HepG2 (cell line): ENCODE data around the gene WNT5A.

Experiments used
- POLR2A ChIP-seq, 2 experiments: IDR thresholded peaks; 2 replicates each; pipeline ENCODE4 v1.6.1; 2011; ENCODE audit warnings: low read depth in 2 of 2, low read length in 2 of 2, mild to moderate bottlenecking in 1 of 2, moderate library complexity in 1 of 2; ENCODE audit not compliant: insufficient read depth in 1 of 2
- ZNF775 ChIP-seq: sonication (generic); formaldehyde crosslinking; IDR thresholded peaks from 2 replicates; pipeline ENCODE4 v1.4.0; 2020; ENCODE audit warnings: missing genetic modification reagents, mild to moderate bottlenecking, moderate library complexity, borderline replicate concordance
- TF ChIP-seq, protein P1 (sequence below): sonication (generic); formaldehyde crosslinking; IDR thresholded peaks from 2 replicates; pipeline ENCODE4 v1.5.0; 2020; ENCODE audit warnings: mild to moderate bottlenecking, missing genetic modification reagents, moderate library complexity
- TF ChIP-seq, protein P2 (sequence below), 2 experiments: IDR thresholded peaks; 2 replicates each; pipeline ENCODE4 v1.6.1; 2011 to 2012; ENCODE audit warnings: low read length in 2 of 2, borderline replicate concordance in 1 of 2, low read depth in 1 of 2, mild to moderate bottlenecking in 1 of 2, moderate library complexity in 1 of 2

- no peak for TF ChIP-seq POLR2A (IDR thresholded peaks at IDR 0.05; ENCODE audit: insufficient read depth in 1 of 2, low read depth in 2 of 2, low read length in 2 of 2)
- TF ChIP-seq, protein P1, sequence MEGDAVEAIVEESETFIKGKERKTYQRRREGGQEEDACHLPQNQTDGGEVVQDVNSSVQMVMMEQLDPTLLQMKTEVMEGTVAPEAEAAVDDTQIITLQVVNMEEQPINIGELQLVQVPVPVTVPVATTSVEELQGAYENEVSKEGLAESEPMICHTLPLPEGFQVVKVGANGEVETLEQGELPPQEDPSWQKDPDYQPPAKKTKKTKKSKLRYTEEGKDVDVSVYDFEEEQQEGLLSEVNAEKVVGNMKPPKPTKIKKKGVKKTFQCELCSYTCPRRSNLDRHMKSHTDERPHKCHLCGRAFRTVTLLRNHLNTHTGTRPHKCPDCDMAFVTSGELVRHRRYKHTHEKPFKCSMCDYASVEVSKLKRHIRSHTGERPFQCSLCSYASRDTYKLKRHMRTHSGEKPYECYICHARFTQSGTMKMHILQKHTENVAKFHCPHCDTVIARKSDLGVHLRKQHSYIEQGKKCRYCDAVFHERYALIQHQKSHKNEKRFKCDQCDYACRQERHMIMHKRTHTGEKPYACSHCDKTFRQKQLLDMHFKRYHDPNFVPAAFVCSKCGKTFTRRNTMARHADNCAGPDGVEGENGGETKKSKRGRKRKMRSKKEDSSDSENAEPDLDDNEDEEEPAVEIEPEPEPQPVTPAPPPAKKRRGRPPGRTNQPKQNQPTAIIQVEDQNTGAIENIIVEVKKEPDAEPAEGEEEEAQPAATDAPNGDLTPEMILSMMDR (CRISPR knock-in tag) = no peak
- no peak for TF ChIP-seq ZNF775
- TF ChIP-seq, protein P2, sequence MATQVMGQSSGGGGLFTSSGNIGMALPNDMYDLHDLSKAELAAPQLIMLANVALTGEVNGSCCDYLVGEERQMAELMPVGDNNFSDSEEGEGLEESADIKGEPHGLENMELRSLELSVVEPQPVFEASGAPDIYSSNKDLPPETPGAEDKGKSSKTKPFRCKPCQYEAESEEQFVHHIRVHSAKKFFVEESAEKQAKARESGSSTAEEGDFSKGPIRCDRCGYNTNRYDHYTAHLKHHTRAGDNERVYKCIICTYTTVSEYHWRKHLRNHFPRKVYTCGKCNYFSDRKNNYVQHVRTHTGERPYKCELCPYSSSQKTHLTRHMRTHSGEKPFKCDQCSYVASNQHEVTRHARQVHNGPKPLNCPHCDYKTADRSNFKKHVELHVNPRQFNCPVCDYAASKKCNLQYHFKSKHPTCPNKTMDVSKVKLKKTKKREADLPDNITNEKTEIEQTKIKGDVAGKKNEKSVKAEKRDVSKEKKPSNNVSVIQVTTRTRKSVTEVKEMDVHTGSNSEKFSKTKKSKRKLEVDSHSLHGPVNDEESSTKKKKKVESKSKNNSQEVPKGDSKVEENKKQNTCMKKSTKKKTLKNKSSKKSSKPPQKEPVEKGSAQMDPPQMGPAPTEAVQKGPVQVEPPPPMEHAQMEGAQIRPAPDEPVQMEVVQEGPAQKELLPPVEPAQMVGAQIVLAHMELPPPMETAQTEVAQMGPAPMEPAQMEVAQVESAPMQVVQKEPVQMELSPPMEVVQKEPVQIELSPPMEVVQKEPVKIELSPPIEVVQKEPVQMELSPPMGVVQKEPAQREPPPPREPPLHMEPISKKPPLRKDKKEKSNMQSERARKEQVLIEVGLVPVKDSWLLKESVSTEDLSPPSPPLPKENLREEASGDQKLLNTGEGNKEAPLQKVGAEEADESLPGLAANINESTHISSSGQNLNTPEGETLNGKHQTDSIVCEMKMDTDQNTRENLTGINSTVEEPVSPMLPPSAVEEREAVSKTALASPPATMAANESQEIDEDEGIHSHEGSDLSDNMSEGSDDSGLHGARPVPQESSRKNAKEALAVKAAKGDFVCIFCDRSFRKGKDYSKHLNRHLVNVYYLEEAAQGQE (IDR thresholded peaks at IDR 0.05; ENCODE audit: borderline replicate concordance in 1 of 2, low read depth in 1 of 2, low read length in 2 of 2) = no peak
Observed at GRCh38 chr3:55454611-55455010, 32.5 kb downstream of the WNT5A start.
